Ovary (tissue), 9 donors: ENCODE results near the gene TTLL9. TPM values are rescaled to one million over a fixed set of nuclear protein-coding genes. Genes with fewer than 3 reads are reported as not detected.

Experiments used
- DNase-seq, 5 donors: peaks; one replicate each; pipeline ENCODE4 v3.0.0-alpha.2; 2019 to 2020
- H3K27ac ChIP-seq, 2 donors: fragments of 200-600 bp; one replicate each; pipeline versions ENCODE4 v1.5.1 to v1.8.0; 2019 to 2022
- H3K27me3 ChIP-seq: fragments of 200-600 bp; one replicate; pipeline ENCODE4 v1.8.0; 2022
- H3K36me3 ChIP-seq: fragments of 200-600 bp; sonication (generic); one replicate; pipeline ENCODE4 v1.5.1; 2019
- H3K4me1 ChIP-seq: one replicate; pipeline ENCODE4 v1.8.1; 2013; ENCODE audit warnings: mild to moderate bottlenecking, moderate library complexity; ENCODE audit not compliant: insufficient read depth
- H3K4me3 ChIP-seq: fragments of 200-600 bp; sonication (generic); one replicate; pipeline ENCODE4 v1.5.1; 2017
- H3K9me3 ChIP-seq, 2 donors: fragments of 200-600 bp in 1 of 2; sonication (generic) in 1 of 2; one replicate each; pipeline versions ENCODE4 v1.5.1 to v1.8.1; 2013 to 2019; ENCODE audit warnings: mild to moderate bottlenecking in 1 of 2, moderate library complexity in 1 of 2
- CTCF ChIP-seq, 3 donors: fragments of 450-650 bp in 2 of 3; fragments of 200-600 bp in 1 of 3; IDR thresholded peaks; one replicate each; pipeline versions ENCODE4 v1.5.1 to v1.8.0; 2016 to 2022; ENCODE audit warnings: antibody characterized with exemption in 3 of 3, mild to moderate bottlenecking in 1 of 3
- EP300 ChIP-seq: sonication (generic); formaldehyde crosslinking; IDR thresholded peaks from one replicate; pipeline ENCODE4 v1.6.1; 2017; ENCODE audit warnings: antibody characterized with exemption
- POLR2A ChIP-seq: fragments of 450-650 bp; IDR thresholded peaks from one replicate; pipeline ENCODE4 v1.6.1; 2017; ENCODE audit warnings: antibody characterized with exemption, mild to moderate bottlenecking, moderate library complexity
- WGBS, 3 donors: extraction: QIAGEN DNeasy Blood & Tissue Kit in 1 of 3; methylation state at CpG; one replicate each; pipeline versions ENCODE4 v1.1.5 to v1.1.7; 2013 to 2017; 5-methylcytosine and 5-hydroxymethylcytosine counted together
- intact Hi-C, 4 donors: fragments of 100-400 bp; cut with DNase I; formaldehyde crosslinking; loops; one replicate each; pipeline versions ENCODE4 v1.11.0 to v1.15.1; 2022 to 2023
- polyA plus RNA-seq, 2 donors: library from polyadenylated mRNA; stranded (reverse); fragments of 200-250 nt in 1 of 2; fragments of 350-450 nt in 1 of 2; fragmentation: Illumina TruSeq in 1 of 2; extraction: RNeasy Lipid Tissue Mini Kit (QIAGEN cat#74804) in 1 of 2; gene quantifications; one replicate each; pipeline ENCODE4 v1.2.3, GENCODE V29; 2013 to 2014
- total RNA-seq, 7 donors: library from RNA; depleted of rRNA in 2 of 7; stranded (reverse); fragments of >200 nt in 2 of 7; fragmentation: NEBNext Ultra II Directional in 3 of 7; extraction: Animal tissue kit (Norgen Biotek cat#: 25700) in 3 of 7; gene quantifications; one replicate each; pipeline versions ENCODE4 v1.1.0 to v1.2.4, GENCODE V29; 2016 to 2023
- donor health status: DM: no; HTN: no; CAD: no; lungs with moderate emphysema.
- donor health status: DM: no; HTN: no; CAD: no.
- donor health status: Bipolar disorder and iron deficiency.
- donor health status: DM: yes; HTN: yes; CAD: no.
- donor health status: DM: no; HTN: no; CAD: no.
- donor health status: DM: yes; HTN: yes; CAD: no.

The TTLL9 gene
- total and polyA plus RNA-seq, 9 donors, result 0.24 to 10.6 (median 0.40) TPM

GRCh38 chr20:31966991-31967655 is 96.7 kb downstream of the TTLL9 start:
- no peaks in the 10 kb centered on the region for H3K27me3 ChIP-seq
- no peak for DNase-seq
- H3K27ac ChIP-seq, result no peak overlapping the region

GRCh38 chr20:31967830-31968249 is 97.4 kb downstream of the TTLL9 start, which contains the start of gene XKR7:
XKR7 (plus strand) TSS chr20:31968151; CDS start chr20:31968176, 25 bp downstream.
- no peaks in the 10 kb centered on the region for H3K27me3 ChIP-seq
- H3K27ac ChIP-seq, result no peak within 1 kb of the TSS
- H3K9me3 ChIP-seq, result no peaks in the 10 kb centered on the region
- no peaks in the 10 kb centered on the region for H3K4me1 ChIP-seq
- 0 to 2% (median 1%) methylated on average over 29 to 38 of the region's 38 CpGs for WGBS, 3 donors
- no peaks in the 10 kb centered on the region for H3K36me3 ChIP-seq
- TF ChIP-seq CTCF (IDR thresholded peaks at IDR 0.05), result no peak
- no peak for TF ChIP-seq POLR2A
- TF ChIP-seq EP300, result no peak
- intact Hi-C loops, result no loop called here
- H3K4me3 ChIP-seq, result no peak within 1 kb of the TSS
- DNase-seq, result no peak

More at GRCh38 chr20:31966991-31967655, 96.7 kb downstream of the TTLL9 start:
- Histone ChIP-seq H3K4me1 (no peaks in the 10 kb centered on the region), H3K36me3 (no peaks in the 10 kb centered on the region), H3K9me3 (no peaks in the 10 kb centered on the region), H3K4me3 (no peak overlapping the region)
- no peak for TF ChIP-seq POLR2A
- no peak for TF ChIP-seq CTCF (IDR thresholded peaks at IDR 0.05)
- TF ChIP-seq EP300, result no peak
- intact Hi-C loops, result no loop called here
- 8% methylated on average over 5 of the region's 5 CpGs for WGBS, 3 donors

GRCh38 chr20:31968291-31969126 is 98.1 kb downstream of the TTLL9 start:
- Histone ChIP-seq H3K4me1 (no peaks in the 10 kb centered on the region), H3K9me3 (no peaks in the 10 kb centered on the region), H3K27me3 (no peaks in the 10 kb centered on the region), H3K36me3 (no peaks in the 10 kb centered on the region), H3K27ac (no peak overlapping the region), H3K4me3 (no peak overlapping the region)
- peak; percentile 54 to 88 (median 76) for DNase-seq
- no peak for TF ChIP-seq CTCF (IDR thresholded peaks at IDR 0.05)
- TF ChIP-seq POLR2A, result no peak
- TF ChIP-seq EP300, result no peak
- 1 to 2% (median 2%) methylated on average over 43 to 57 of the region's 57 CpGs for WGBS, 3 donors
- intact Hi-C loops, result no loop called here

GRCh38 chr20:31969991-31970390 is 99.6 kb downstream of the TTLL9 start:
- H3K9me3 ChIP-seq, result no peaks in the 10 kb centered on the region
- no peaks in the 10 kb centered on the region for H3K27me3 ChIP-seq
- intact Hi-C loops, result no loop called here
- no peak overlapping the region for H3K27ac ChIP-seq
- no peak for DNase-seq
- 64 to 73% (median 68%) methylated on average over 5 of the region's 5 CpGs for WGBS, 3 donors
- no peaks in the 10 kb centered on the region for H3K36me3 ChIP-seq
- H3K4me1 ChIP-seq, result no peaks in the 10 kb centered on the region
- no peak for TF ChIP-seq POLR2A
- TF ChIP-seq EP300, result no peak
- no peak for TF ChIP-seq CTCF (IDR thresholded peaks at IDR 0.05)
- no peak overlapping the region for H3K4me3 ChIP-seq
